Adrenal gland (tissue), 12 donors: ENCODE results near the gene ITFG2. TPM values are rescaled to one million over a fixed set of nuclear protein-coding genes. Genes with fewer than 3 reads are reported as not detected.
A peak's percentile ranks its signal among the peaks of the same experiment; 100 is the strongest.

Source experiments
- DNase-seq, 7 donors: peaks; one replicate each; pipeline ENCODE4 v3.0.0-alpha.2; 2019 to 2020
- H3K27ac ChIP-seq, 5 donors: fragments of 200-600 bp; sonication (generic) in 4 of 5; 1 replicate in 3 of 5; 2 replicates in 2 of 5; pipeline versions ENCODE4 v1.5.1 to v1.8.0; 2016 to 2020; ENCODE audit warnings: mild to moderate bottlenecking in 1 of 5
- H3K27me3 ChIP-seq: fragments of 200-600 bp; 2 replicates; pipeline ENCODE4 v1.8.0; 2021
- H3K36me3 ChIP-seq, 2 donors: fragments of 200-600 bp; replicated peaks in 1 of 2; 1 replicate in 1 of 2; 2 replicates in 1 of 2; pipeline versions ENCODE4 v1.5.1 to v1.8.0; 2018 to 2022
- H3K4me1 ChIP-seq, 2 donors: fragments of 200-600 bp; replicated peaks in 1 of 2; 1 replicate in 1 of 2; 2 replicates in 1 of 2; pipeline versions ENCODE4 v1.5.1 to v1.8.0; 2018 to 2021
- H3K4me3 ChIP-seq, 4 donors: fragments of 200-600 bp; sonication (generic) in 3 of 4; one replicate each; pipeline ENCODE4 v1.5.1; 2016 to 2018
- H3K9me3 ChIP-seq, 3 donors: fragments of 200-600 bp; sonication (generic) in 1 of 3; replicated peaks in 1 of 3; 1 replicate in 2 of 3; 2 replicates in 1 of 3; pipeline versions ENCODE4 v1.5.1 to v1.8.0; 2016 to 2021
- CTCF ChIP-seq, 6 experiments: fragments of 450-650 bp in 4 of 6; fragments of 200-600 bp in 2 of 6; sonication (generic) in 1 of 6; IDR thresholded peaks; 1 replicate in 5 of 6; 2 replicates in 1 of 6; pipeline versions ENCODE4 v1.5.1 to v1.8.0; 2016 to 2021; ENCODE audit warnings: antibody characterized with exemption in 6 of 6, mild to moderate bottlenecking in 2 of 6, moderate library complexity in 1 of 6
- POLR2A ChIP-seq, 2 donors: fragments of 450-650 bp; IDR thresholded peaks; one replicate each; pipeline ENCODE4 v1.6.1; 2017; ENCODE audit warnings: antibody characterized with exemption in 2 of 2, mild to moderate bottlenecking in 2 of 2, moderate library complexity in 1 of 2
- WGBS, 4 donors: extraction: QIAGEN DNeasy Blood & Tissue Kit in 2 of 4; methylation state at CpG; one replicate each; pipeline versions ENCODE4 v1.1.5 to v1.1.7; 2013 to 2017; 5-methylcytosine and 5-hydroxymethylcytosine counted together
- intact Hi-C, 2 donors: fragments of 100-400 bp; cut with DNase I; formaldehyde crosslinking; loops; one replicate each; pipeline versions ENCODE4 v1.14.1 to v1.15.0; 2022 to 2023
- polyA plus RNA-seq, 3 donors: library from polyadenylated mRNA; stranded (reverse); fragments of 200-250 nt in 2 of 3; fragments of 350-450 nt in 1 of 3; fragmentation: Illumina TruSeq in 1 of 3; extraction: RNeasy Lipid Tissue Mini Kit (QIAGEN cat#74804) in 1 of 3; gene quantifications; one replicate each; pipeline ENCODE4 v1.2.3, GENCODE V29; 2013 to 2014
- total RNA-seq, 9 donors: library from RNA; depleted of rRNA in 4 of 9; stranded (reverse); fragments of >200 nt in 4 of 9; fragments of 120-200 nt in 1 of 9; fragmentation: NEBNext Ultra II Directional in 1 of 9; extraction: Animal tissue kit (Norgen Biotek cat#: 25700) in 1 of 9; gene quantifications; one replicate each; pipeline versions ENCODE4 v1.1.0 to v1.2.4, GENCODE V29; 2013 to 2023
- donor health status: healthy with polysubstance abuse.
- donor health status: Bipolar disorder and iron deficiency.
- donor health status: DM: yes; HTN: yes; CAD: no.
- donor health status: DM: no; HTN: no; CAD: no.
- donor health status: DM: no; HTN: no; CAD: no.
- donor health status: DM: yes; HTN: yes; CAD: no.

ITFG2 gene
- total and polyA plus RNA-seq, 12 donors = 20.3 to 63.0 (median 32.7) TPM

GRCh38 chr12:2795291-2796186, 16.9 kb upstream of the ITFG2 start:
- intact Hi-C loops = no loop called here
- H3K27ac ChIP-seq = peak overlapping the region in 3 of 5 donors; percentile 26 to 85 (median 84)
- no peaks in the 10 kb centered on the region for H3K9me3 ChIP-seq
- H3K27me3 ChIP-seq = no peaks in the 10 kb centered on the region
- peak overlapping the region in 3 of 4 donors; percentile 42 to 84 (median 76) for H3K4me3 ChIP-seq
- TF ChIP-seq POLR2A (IDR thresholded peaks at IDR 0.05) (peak in 1 of 2 donors; percentile 47), CTCF (IDR thresholded peaks at IDR 0.05) (no peak)
- peak; percentile 64 to 89 (median 82) for DNase-seq
- H3K36me3 ChIP-seq = peaks cover 0 to 31% of the 10 kb centered on the region in 2 donors
- H3K4me1 ChIP-seq = peaks cover 19 to 24% of the 10 kb centered on the region in 2 donors
- 0 to 1% (median 0%) methylated on average over 28 to 111 of the region's 111 CpGs; no CpG with 5 or more reads in 1 of the 4 donors for WGBS, 4 donors

- no peak for DNase-seq
- WGBS, 4 donors = 4 to 6% (median 5%) methylated on average over 13 to 14 of the region's 14 CpGs
- no peaks in the 10 kb centered on the region for H3K27me3 ChIP-seq
- intact Hi-C loops = no loop called here
- peaks cover 0 to 38% of the 10 kb centered on the region in 2 donors for H3K36me3 ChIP-seq
- H3K27ac ChIP-seq = peak overlapping the region in 3 of 5 donors; percentile 6 to 84 (median 80)
- no peak for TF ChIP-seq CTCF (IDR thresholded peaks at IDR 0.05)
- TF ChIP-seq POLR2A (IDR thresholded peaks at IDR 0.05) = no peak
- peak overlapping the region in 3 of 4 donors; percentile 42 to 84 (median 76) for H3K4me3 ChIP-seq
- H3K9me3 ChIP-seq = no peaks in the 10 kb centered on the region
- H3K4me1 ChIP-seq = peaks cover 19 to 24% of the 10 kb centered on the region in 2 donors
Measured at GRCh38 chr12:2796187-2796666, 16.2 kb upstream of the ITFG2 start.

- peak overlapping the region in 2 of 5 donors; percentile 1 to 15 for H3K27ac ChIP-seq
- H3K36me3 ChIP-seq = peaks cover 0 to 54% of the 10 kb centered on the region in 2 donors
- TF ChIP-seq CTCF (IDR thresholded peaks at IDR 0.05) (peak in 1 of 6 experiments; percentile 25), POLR2A (IDR thresholded peaks at IDR 0.05) (no peak)
- no peaks in the 10 kb centered on the region for H3K9me3 ChIP-seq
- no peak overlapping the region for H3K4me3 ChIP-seq
- WGBS, 4 donors = 40 to 55% (median 48%) methylated on average over 5 to 7 of the region's 7 CpGs
- H3K4me1 ChIP-seq = peaks cover 19 to 24% of the 10 kb centered on the region in 2 donors
- DNase-seq = peak; percentile 54 to 83 (median 74)
- H3K27me3 ChIP-seq = no peaks in the 10 kb centered on the region
- intact Hi-C loops = no loop called here
Measured at GRCh38 chr12:2797721-2798418, 14.6 kb upstream of the ITFG2 start.

DNA sequence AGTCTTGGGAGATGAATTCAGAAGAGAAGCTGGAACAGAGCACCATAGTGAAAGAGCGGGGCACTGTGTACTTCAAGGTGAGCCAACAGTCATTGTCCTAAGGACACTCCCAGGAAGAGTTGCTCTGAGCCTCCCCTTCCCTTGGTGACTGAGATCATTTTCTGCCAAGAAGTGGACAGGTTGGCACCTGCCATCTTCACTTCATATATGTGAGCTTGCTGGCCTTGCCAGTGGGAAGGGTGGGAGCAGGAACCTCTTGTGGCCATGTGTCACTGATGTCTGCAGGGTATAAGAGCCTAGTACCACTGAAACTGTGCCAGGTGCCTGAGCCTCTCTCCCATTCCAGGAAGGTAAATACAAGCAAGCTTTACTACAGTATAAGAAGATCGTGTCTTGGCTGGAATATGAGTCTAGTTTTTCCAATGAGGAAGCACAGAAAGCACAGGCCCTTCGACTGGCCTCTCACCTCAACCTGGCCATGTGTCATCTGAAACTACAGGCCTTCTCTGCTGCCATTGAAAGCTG, 12.4 kb upstream of the ITFG2 start:
- Histone ChIP-seq H3K4me3 (no peak overlapping the region), H3K4me1 (peaks cover 19 to 24% of the 10 kb centered on the region in 2 donors), H3K27me3 (no peaks in the 10 kb centered on the region), H3K36me3 (peaks cover 0 to 76% of the 10 kb centered on the region in 2 donors), H3K9me3 (no peaks in the 10 kb centered on the region), H3K27ac (no peak overlapping the region)
- intact Hi-C loops = no loop called here
- no peak for TF ChIP-seq CTCF (IDR thresholded peaks at IDR 0.05)
- TF ChIP-seq POLR2A (IDR thresholded peaks at IDR 0.05) = no peak
- WGBS, 4 donors = 79 to 96% (median 92%) methylated on average over 3 of the region's 3 CpGs
- peak in 1 of 7 donors; percentile 46 for DNase-seq
